ENCODE data around the gene DHRSX.

GRCh38 chrX:2187352-2188115, 313.2 kb downstream of the DHRSX start:
- TF ChIP-seq SMC3 (conservative IDR thresholded peaks at IDR 0.05; ENCODE audit: poor library complexity) = no peak
- no peak for TF ChIP-seq EP300 (conservative IDR thresholded peaks at IDR 0.05; ENCODE audit: poor library complexity, severe bottlenecking)
- TF ChIP-seq TAF1 (IDR thresholded peaks at IDR 0.05; ENCODE audit: low read depth) = no peak
- TF ChIP-seq CTCF (IDR thresholded peaks at IDR 0.05; ENCODE audit: poor library complexity, severe bottlenecking) = no peak
- no peak for TF ChIP-seq EZH2 (IDR thresholded peaks at IDR 0.05; ENCODE audit: borderline replicate concordance, insufficient read depth, low read length, poor library complexity, severe bottlenecking)
- TF ChIP-seq RAD21 (conservative IDR thresholded peaks at IDR 0.05) = no peak
- TF ChIP-seq REST (IDR thresholded peaks at IDR 0.05; ENCODE audit: borderline replicate concordance) = no peak

Data from neural cell (in vitro differentiated cells).